CD4-positive, alpha-beta T cell treated with Interleukin-17A for 4 hours (primary cell): Measurements from ENCODE around the gene KDM1B.

ENCODE experiments used
- DNase-seq: peaks from one replicate; pipeline ENCODE4 v3.0.0-alpha.2; 2020; ENCODE audit warnings: mixed read lengths

The KDM1B gene

GRCh38 chr6:18235524-18235923 is 80.3 kb downstream of the KDM1B start:
- DNase-seq, result no peak

DNA sequence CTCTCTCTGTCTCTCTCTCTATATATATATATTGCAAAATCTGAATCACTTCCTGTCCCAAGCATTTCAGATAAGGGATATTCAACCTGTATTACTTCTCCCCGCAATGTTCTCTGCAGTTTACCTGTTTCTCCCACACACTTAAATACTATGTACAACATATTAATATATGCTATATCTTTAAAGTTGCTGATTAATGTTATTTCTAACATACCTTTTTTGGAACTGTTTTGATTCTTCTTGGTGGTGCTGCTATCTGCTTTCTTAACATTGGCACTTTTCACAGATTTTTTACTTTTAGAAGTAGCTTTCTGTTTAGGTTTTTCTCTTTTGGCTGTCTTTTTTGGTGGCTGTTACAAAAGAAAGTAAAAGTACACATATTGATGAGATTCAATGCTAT is 81.9 kb downstream of the KDM1B start:
- no peak for DNase-seq

DNA sequence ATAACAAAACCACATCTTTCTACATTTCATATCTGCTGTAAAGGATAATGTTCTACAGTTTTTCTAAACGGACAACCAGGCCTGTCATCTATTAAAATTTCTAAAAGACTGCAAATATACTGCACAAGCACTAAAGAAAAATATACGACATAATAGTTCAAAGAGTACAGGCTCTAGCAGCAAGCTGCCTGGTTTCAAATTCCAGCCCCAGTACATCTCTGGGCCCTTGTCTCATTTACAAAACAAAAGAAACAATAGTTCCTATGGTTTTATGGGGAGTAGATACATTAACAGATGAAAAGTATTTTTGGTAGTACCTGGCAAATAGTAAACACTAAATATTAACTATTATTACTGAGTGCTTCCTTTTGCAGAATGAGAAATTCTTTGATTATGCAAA is 85.0 kb downstream of the KDM1B start:
- DNase-seq, result no peak

DNA sequence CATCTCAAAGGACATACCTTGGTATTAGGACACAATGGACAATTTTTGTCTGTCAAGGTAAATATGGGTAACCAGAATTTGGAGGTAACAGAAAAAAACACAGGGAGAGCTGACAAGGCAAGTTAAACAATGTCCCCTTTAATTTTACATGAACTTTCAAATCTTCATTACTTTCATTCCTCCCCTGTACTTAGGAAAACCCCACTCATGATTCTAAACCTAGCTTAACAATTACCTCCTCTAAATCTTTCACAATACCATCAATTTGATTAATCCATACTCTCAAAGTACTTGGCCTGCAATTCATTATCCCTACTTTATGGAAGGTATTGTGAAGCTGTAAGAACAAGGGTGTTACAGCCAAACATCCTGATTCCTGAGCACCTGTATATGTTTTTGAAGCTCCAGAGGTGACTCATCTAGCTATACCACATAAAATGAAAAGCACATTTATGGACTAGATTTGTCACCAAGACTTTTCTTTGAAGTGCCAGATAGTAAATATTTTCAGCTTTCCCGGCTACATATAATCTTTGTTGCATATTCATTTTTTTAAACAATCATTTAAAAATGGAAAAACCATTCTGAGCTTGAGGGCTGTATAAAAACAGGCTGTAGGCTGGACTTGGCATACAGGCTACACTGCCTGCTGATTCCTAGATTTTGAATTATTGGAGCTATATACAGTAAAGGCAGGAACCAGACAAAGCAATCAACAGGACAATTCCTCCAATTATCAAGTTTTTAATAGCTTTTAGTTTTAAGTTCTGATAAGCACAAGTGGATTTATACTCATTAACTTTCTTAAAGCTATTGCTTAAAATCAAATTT is 86.2 kb downstream of the KDM1B start:
- DNase-seq, result no peak

- no peak for DNase-seq
Observed at GRCh38 chr6:18242062-18242851, 87.0 kb downstream of the KDM1B start.

- DNase-seq, result no peak
Observed at GRCh38 chr6:18243302-18243893, 88.2 kb downstream of the KDM1B start.

- no peak for DNase-seq
Observed at GRCh38 chr6:18244251-18244650, 89.0 kb downstream of the KDM1B start.

DNA sequence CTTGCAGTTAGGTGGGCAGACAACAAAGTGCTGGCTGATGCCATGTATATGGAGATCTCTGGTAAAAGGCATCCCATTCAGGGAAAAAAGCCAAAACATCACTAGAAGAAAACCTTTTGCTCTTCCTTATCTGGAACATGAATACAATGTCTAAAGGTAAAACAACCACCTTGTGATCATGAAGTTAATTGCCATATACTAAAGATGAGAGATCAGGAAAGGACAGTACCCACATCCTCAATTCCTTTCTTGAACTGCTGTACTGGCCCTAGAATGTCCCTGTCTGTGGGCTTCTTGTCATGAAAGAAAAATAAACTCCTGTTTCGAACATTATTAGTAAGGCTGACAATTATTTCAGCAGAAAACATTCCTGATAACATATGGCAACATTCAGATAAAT is 89.9 kb downstream of the KDM1B start:
- no peak for DNase-seq

DNA sequence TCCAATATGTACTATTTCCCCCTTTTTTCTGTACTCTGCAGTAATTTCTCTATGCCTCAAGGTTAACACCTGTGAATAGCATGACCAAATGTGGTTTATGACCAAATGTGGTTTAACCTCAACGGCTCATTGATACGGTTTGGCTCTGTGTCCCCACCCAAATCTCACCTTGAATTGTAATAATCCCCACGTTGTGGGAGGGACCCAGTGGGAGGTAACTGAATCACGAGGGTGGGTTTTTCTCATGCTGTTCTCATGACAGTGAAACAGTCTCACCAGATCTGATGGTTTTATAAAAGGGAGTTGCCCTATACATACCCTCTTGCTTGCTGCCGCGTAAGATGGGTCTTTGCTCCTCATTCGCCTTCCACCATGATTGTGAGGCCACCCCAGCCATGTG is 90.4 kb downstream of the KDM1B start:
- no peak for DNase-seq

DNA sequence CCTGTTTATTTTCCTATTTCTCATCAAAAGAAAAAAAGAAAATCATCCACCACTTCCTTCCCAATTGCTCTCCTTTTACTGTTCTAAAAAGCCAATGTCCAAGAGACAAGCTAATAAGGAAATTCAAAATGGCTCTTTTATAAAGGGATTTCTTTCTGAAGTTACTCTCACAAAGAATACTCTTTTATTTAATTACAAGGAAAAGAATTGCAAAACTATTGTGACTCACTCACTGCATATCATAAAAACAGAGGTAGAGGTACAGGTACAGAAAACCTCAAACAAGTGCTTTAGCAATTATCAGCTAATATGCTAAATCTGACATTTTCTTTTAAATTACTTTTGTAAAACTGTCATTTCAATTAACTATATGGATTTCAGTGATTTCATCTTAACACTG is 91.0 kb downstream of the KDM1B start:
- no peak for DNase-seq

- DNase-seq, result no peak
Observed at GRCh38 chr6:18247002-18247401, 91.8 kb downstream of the KDM1B start.

DNA sequence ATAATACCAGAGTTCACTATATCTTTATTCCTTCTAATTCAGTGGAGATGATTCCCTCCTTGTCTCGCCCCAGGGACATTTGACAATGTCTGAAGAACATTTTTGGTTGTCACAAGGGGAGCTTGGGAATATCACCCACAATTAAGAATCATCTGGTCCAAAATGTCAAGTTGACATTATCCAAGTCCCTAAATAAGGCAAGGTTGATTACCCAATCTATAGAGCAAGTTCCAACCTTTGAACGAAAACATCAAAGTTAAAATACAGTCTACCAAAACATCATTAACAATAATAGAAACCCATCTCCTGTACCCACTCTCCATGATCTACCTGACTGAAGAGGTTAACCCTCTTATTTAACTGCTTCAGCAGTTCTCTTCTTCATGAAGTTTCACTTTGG is 93.5 kb downstream of the KDM1B start:
- DNase-seq, result no peak

GRCh38 chr6:18249271-18249670 is 94.0 kb downstream of the KDM1B start:
- no peak for DNase-seq

GRCh38 chr6:18253635-18254034 is 98.4 kb downstream of the KDM1B start:
- no peak for DNase-seq

DNA sequence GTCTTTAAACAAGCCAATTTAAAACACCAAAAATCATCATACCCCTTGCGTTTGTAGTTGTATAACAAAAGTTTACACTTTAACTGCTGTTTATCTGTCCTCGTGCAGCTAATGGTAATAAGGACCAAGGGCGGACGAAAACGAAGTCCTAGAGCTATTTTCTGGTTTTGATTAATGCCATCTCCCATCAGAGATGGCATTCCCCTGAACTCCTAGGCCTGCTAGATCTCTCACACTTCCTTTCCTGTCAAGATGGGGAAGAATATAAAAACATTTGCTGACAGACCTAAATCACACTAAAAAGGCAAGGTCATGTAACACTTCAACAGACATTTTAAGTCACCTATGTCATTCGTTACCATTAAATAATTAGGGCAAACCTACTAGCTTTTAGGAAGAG is 99.6 kb downstream of the KDM1B start:
- no peak for DNase-seq

DNA sequence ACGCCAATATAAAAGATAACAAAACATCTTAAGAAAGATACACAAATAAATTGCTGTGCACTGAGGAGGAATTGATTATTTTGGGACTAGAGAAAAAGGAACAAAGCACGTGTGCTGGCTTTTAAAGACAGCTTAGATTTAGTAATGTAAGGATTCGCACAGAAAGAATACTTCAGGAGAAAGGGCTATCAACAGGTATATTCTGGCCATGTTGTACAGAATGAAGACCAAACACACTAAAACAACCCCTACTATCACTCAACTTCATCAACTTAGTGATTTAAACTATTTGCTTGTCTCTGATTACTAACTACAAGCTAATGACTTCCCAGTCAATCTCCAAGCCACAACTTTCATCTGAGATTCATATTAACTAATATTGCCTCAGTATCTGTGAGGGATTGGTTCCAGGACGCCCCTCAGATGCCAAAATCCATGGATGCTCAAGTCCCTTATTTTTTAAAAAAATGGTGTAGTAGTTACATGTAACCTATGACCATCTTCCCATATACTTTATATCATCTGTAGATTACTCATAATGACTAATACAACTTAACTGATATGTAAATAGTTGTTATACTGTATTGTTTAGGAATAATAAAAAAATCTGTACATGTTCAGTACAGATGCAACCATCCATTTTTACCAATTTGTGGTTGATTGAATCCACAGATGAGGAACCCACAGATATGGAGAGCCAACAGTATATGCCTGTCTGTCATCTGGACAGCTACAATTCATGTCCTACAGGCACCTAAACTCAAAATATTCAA is 104.6 kb downstream of the KDM1B start:
- no peak for DNase-seq

GRCh38 chr6:18260448-18261106 is 105.4 kb downstream of the KDM1B start:
- no peak for DNase-seq

- DNase-seq, result no peak
Observed at GRCh38 chr6:18261877-18262276, 106.7 kb downstream of the KDM1B start.

DNA sequence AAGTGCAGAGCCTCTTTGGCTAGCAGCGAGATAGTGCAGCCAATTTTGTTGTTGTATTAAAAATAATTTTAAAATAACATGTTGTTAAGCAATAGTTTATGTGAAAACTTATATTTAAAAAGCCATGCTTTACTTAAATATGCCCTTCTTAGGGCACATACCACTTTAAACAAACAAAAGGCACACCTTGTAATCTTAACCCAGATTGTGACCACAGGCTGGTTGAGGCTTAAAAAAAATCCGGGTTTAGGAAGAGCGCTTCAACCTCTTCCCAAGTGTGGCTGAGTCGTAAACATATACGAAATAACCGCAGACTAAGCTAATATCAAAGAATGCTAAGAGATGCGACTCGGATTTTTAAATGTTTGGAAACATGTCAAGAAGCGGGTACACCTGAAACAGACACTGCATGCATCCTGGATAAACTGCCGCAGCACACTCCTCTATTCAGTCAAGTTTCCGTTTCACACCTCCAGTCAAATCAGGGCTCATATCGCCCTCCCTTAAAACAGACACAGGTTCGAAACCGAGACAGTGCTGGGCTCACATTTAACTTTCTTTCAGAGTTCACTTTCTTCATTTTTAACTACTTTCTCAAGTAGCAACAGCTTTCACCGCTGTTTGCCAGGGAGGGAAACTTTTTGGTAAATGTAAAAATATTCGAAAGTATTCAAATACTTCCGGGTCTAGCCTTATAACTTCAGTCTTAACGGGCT is 107.6 kb downstream of the KDM1B start:
- DNase-seq, result peak; percentile 53

DNA sequence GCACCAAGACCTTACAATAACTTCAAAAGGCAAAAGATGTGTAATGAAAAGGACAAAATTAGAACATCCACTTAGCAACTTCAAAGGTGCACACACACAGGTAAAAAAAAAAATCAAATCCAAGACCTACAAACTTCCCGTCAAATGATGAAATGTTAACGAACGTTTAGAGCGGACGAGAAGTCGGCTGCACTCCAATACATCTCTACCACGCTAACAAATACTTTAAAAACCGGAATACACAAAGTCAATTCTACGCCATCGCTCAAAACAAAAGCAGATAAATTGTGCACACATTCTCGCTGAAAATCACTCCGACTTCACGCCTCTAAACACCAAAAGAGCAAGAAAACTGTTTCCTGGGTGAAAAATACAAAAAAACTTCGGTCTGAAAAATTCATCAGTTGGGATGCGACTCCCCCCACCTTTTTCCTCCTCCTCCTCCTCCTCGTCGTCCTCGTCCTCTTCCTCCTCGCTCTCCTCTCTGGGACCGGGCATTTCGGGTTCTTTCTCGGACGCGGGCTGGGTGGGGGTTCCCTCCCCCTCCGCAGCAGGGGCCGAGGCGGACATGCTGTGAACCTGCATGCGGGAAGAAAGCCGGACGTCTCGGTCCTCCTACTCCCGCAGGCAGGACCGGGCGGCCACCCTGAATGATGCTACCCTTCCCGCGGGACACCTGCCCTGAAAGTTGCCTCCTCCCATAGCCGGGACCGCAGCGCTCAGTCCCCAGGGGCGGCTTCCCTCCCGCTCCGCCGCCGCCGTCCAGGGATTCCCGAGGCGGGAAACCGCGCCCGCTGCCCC is 108.4 kb downstream of the KDM1B start:
- DNase-seq, result peak; percentile 33
